Smooth muscle cell (in vitro differentiated cells): ENCODE results near the gene RIMBP2. TPM values are rescaled to one million over a fixed set of nuclear protein-coding genes. Genes with fewer than 3 reads are reported as not detected.

Experiments used
- DNase-seq: peaks from one replicate; lab custom pipeline; 2025; ENCODE audit not compliant: unreplicated experiment; lab: John Stamatoyannopoulos, UW
- H2AFZ ChIP-seq: fragments of 200-600 bp; sonication (generic); 2 replicates; pipeline ENCODE4 v1.6.0; 2016; ENCODE audit warnings: antibody characterized with exemption, low read depth, mild to moderate bottlenecking
- H3F3A ChIP-seq: fragments of 200-600 bp; sonication (generic); 2 replicates; pipeline ENCODE4 v1.6.0; 2017; ENCODE audit warnings: antibody characterized with exemption, low read depth
- H3K27ac ChIP-seq: fragments of 200-600 bp; sonication (generic); 2 replicates; pipeline ENCODE4 v1.5.1; 2016; ENCODE audit warnings: low read depth, mild to moderate bottlenecking
- H3K27me3 ChIP-seq: fragments of 200-600 bp; sonication (generic); 2 replicates; pipeline ENCODE4 v1.6.1; 2016; ENCODE audit warnings: low read depth, mild to moderate bottlenecking
- H3K36me3 ChIP-seq: fragments of 200-600 bp; sonication (generic); 2 replicates; pipeline ENCODE4 v1.5.1; 2016; ENCODE audit warnings: low read depth
- H3K4me1 ChIP-seq: fragments of 200-600 bp; sonication (generic); 2 replicates; pipeline ENCODE4 v1.5.1; 2016; ENCODE audit warnings: low read depth
- H3K4me2 ChIP-seq: fragments of 200-600 bp; sonication (generic); 2 replicates; pipeline ENCODE4 v1.6.0; 2016; ENCODE audit warnings: mild to moderate bottlenecking
- H3K4me3 ChIP-seq: fragments of 200-600 bp; sonication (generic); 2 replicates; pipeline ENCODE4 v1.5.1; 2016; ENCODE audit warnings: mild to moderate bottlenecking
- H3K79me2 ChIP-seq: fragments of 200-600 bp; sonication (generic); 2 replicates; pipeline ENCODE4 v1.6.0; 2016; ENCODE audit warnings: low read depth, mild to moderate bottlenecking
- H3K9ac ChIP-seq: fragments of 200-600 bp; sonication (generic); 2 replicates; pipeline ENCODE4 v1.6.0; 2016; ENCODE audit warnings: low read depth
- H3K9me3 ChIP-seq: fragments of 200-600 bp; sonication (generic); replicated peaks from 2 replicates; pipeline ENCODE4 v1.5.1; 2016; ENCODE audit warnings: low read depth
- H4K20me1 ChIP-seq: fragments of 200-600 bp; sonication (generic); 2 replicates; pipeline ENCODE4 v1.6.0; 2016; ENCODE audit warnings: low read depth
- WGBS: methylation state at CpG from one replicate; pipeline ENCODE4 v1.1.7; 2016; ENCODE audit warnings: low lambda C conversion rate; 5-methylcytosine and 5-hydroxymethylcytosine counted together
- polyA plus RNA-seq: library from polyadenylated mRNA; unstranded; fragments of >200 nt; fragmentation: Nextera tagmentation; extraction: Ambion mirVana; gene quantifications from 2 replicates; pipeline ENCODE4 v1.2.1, GENCODE V29; 2016
- total RNA-seq: library from RNA; depleted of rRNA; stranded (reverse); fragments of >200 nt; gene quantifications from 2 replicates; pipeline ENCODE4 v1.2.3, GENCODE V29; 2014
- TF ChIP-seq, protein P1 (sequence below): fragments of 200-600 bp; sonication (generic); IDR thresholded peaks from 2 replicates; pipeline ENCODE4 v1.5.1; 2017; ENCODE audit warnings: borderline replicate concordance, mild to moderate bottlenecking, antibody characterized with exemption; ENCODE audit not compliant: insufficient read depth, poor library complexity, severe bottlenecking

Gene RIMBP2
- total and polyA plus RNA-seq, 2 experiments from 2014 or later = 2.3 TPM; not detected in 1

DNA sequence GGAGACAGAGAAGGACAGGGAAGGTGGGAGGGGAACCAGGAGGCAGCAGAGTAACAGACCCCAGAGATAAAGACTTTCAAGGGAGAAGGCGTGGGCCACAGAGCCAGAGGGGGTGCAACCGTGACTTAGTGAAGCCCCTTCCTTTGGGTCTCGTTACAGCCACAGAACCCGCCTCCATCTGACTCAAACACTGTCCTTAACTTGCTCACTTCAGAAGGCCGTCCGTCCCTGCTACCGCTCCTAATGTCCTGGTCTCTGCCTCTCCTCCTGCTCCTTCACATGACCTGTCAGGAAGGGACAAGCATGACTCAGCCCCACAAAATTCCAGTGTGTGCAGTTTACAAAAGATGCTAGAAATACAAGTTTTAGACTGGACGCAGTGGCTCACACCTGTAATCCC is 18.0 kb downstream of the RIMBP2 start:
- Histone ChIP-seq H3K9ac (no peak overlapping the region), H3K9me3 (no peaks in the 10 kb centered on the region), H3K27ac (no peak overlapping the region), H3K79me2 (no peaks in the 10 kb centered on the region), H3K4me2 (no peak overlapping the region), H3K27me3 (no peaks in the 10 kb centered on the region), H3K36me3 (no peaks in the 10 kb centered on the region), H3K4me3 (no peak overlapping the region), H3K4me1 (no peaks in the 10 kb centered on the region), H2AFZ (no peak overlapping the region), H3F3A (no peaks in the 10 kb centered on the region), H4K20me1 (no peaks in the 10 kb centered on the region)
- DNase-seq = no peak
- 68% methylated on average over 8 of the region's 8 CpGs for WGBS
- TF ChIP-seq, protein P1, sequence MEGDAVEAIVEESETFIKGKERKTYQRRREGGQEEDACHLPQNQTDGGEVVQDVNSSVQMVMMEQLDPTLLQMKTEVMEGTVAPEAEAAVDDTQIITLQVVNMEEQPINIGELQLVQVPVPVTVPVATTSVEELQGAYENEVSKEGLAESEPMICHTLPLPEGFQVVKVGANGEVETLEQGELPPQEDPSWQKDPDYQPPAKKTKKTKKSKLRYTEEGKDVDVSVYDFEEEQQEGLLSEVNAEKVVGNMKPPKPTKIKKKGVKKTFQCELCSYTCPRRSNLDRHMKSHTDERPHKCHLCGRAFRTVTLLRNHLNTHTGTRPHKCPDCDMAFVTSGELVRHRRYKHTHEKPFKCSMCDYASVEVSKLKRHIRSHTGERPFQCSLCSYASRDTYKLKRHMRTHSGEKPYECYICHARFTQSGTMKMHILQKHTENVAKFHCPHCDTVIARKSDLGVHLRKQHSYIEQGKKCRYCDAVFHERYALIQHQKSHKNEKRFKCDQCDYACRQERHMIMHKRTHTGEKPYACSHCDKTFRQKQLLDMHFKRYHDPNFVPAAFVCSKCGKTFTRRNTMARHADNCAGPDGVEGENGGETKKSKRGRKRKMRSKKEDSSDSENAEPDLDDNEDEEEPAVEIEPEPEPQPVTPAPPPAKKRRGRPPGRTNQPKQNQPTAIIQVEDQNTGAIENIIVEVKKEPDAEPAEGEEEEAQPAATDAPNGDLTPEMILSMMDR = no peak

DNA sequence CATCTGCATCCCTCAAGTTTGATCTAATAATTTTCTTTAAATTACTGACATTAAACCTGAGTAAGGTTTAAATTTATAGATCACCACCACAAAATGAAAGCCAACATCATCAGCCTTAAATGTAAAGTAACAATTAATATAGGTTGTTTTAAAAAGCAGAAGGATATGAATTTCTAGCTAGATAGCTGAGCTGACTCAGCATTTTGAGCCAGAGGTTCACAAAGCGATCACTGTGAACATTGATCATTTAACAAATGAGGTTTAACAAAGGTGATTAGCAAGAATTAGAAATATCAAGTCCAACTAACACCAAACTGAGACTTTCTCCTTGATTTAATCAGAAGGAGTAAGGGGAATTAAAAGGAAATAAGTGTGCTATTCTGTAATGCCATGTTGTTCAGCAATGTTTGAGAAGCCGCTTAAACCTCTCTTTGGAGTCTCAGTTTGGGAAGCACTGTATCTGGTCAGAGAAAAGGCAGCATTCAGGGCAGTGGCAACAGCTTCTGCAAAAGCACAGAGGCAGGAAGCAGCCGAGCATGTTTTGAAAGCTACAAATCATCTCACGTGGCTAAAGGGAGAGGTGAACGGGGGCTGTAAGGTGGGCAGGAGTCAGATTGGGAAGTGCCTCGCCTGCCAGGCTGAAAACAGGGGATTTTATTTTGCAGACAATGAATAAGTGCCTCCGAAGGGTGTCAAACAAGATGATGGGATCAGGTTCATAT is 19.6 kb downstream of the RIMBP2 start:
- no peak overlapping the region for H3K4me3 ChIP-seq
- no peaks in the 10 kb centered on the region for H3K79me2 ChIP-seq
- no peaks in the 10 kb centered on the region for H3K4me1 ChIP-seq
- WGBS = 89% methylated on average over 7 of the region's 7 CpGs
- H2AFZ ChIP-seq = no peak overlapping the region
- no peaks in the 10 kb centered on the region for H3F3A ChIP-seq
- H3K9ac ChIP-seq = no peak overlapping the region
- H4K20me1 ChIP-seq = no peaks in the 10 kb centered on the region
- TF ChIP-seq, protein P1 = no peak
- H3K27me3 ChIP-seq = no peaks in the 10 kb centered on the region
- H3K36me3 ChIP-seq = no peaks in the 10 kb centered on the region
- no peaks in the 10 kb centered on the region for H3K9me3 ChIP-seq
- no peak overlapping the region for H3K4me2 ChIP-seq
- no peak overlapping the region for H3K27ac ChIP-seq
- DNase-seq = no peak

DNA sequence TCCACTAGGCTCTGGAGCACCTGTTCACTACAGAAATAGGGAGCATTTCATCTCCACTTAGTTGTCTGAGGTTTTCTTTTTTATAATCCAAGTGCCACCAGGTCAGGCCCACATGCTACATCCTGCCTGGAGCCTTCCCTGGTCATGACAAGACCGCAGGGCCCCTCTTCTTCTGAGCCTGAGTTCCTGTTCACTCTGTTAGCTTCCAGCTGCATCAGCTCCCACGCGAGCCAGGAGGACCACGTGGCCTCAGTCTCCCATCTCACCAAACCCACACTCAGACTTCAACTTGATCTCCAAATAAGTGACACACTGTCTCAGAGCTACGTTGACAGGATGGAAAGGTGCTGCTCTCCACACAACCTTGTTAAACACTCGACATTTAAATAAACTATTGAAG is 21.0 kb downstream of the RIMBP2 start:
- no peaks in the 10 kb centered on the region for H3K27me3 ChIP-seq
- no peaks in the 10 kb centered on the region for H3K79me2 ChIP-seq
- TF ChIP-seq, protein P1 = no peak
- DNase-seq = no peak
- no peak overlapping the region for H3K9ac ChIP-seq
- no peak overlapping the region for H2AFZ ChIP-seq
- H3K36me3 ChIP-seq = no peaks in the 10 kb centered on the region
- no peak overlapping the region for H3K4me2 ChIP-seq
- H3K4me1 ChIP-seq = no peaks in the 10 kb centered on the region
- no peak overlapping the region for H3K27ac ChIP-seq
- H3F3A ChIP-seq = no peaks in the 10 kb centered on the region
- H3K9me3 ChIP-seq = no peaks in the 10 kb centered on the region
- no peak overlapping the region for H3K4me3 ChIP-seq
- WGBS = 91% methylated on average over 6 of the region's 6 CpGs
- H4K20me1 ChIP-seq = no peaks in the 10 kb centered on the region
